Activated CD4-positive, CD25-positive, alpha-beta regulatory T cell (primary cell): ENCODE measurements around the gene ARMC9.
"Not testable (repeated sequence)": the region's sequence is repeated elsewhere in the genome, so short reads cannot be mapped to it uniquely, and the experiment has no call there.

ENCODE experiments used
- DNase-seq, 4 experiments: peaks; one replicate each; lab custom pipeline; 2025; lab: John Stamatoyannopoulos, UW

ARMC9 gene

GRCh38 chr2:231342061-231342711, 143.8 kb downstream of the ARMC9 start:
- no peak for DNase-seq

GRCh38 chr2:231343006-231343710, 144.7 kb downstream of the ARMC9 start:
- DNase-seq: no peak

- no peak for DNase-seq
Measured at GRCh38 chr2:231343988-231344387, 145.6 kb downstream of the ARMC9 start.

- no peak for DNase-seq
Measured at GRCh38 chr2:231344851-231345250, 146.4 kb downstream of the ARMC9 start.

- no peak for DNase-seq
Measured at GRCh38 chr2:231347081-231347480, 148.7 kb downstream of the ARMC9 start.

- DNase-seq: no peak
Measured at GRCh38 chr2:231347638-231348037, 149.2 kb downstream of the ARMC9 start.

GRCh38 chr2:231348173-231348572, 149.7 kb downstream of the ARMC9 start:
- no peak for DNase-seq

GRCh38 chr2:231348704-231349373, 150.4 kb downstream of the ARMC9 start:
- DNase-seq: no peak

GRCh38 chr2:231349374-231349735, 150.9 kb downstream of the ARMC9 start:
- DNase-seq: not testable (repeated sequence)

- no peak for DNase-seq
Measured at GRCh38 chr2:231351648-231352047, 153.2 kb downstream of the ARMC9 start.

- no peak for DNase-seq
Measured at GRCh38 chr2:231353469-231353868, 155.0 kb downstream of the ARMC9 start.

- DNase-seq: no peak
Measured at GRCh38 chr2:231355508-231356465, 157.4 kb downstream of the ARMC9 start.

- no peak for DNase-seq
Measured at GRCh38 chr2:231356466-231356844, 158.0 kb downstream of the ARMC9 start.

GRCh38 chr2:231357048-231357447, 158.6 kb downstream of the ARMC9 start:
- no peak for DNase-seq

GRCh38 chr2:231357931-231358330, 159.5 kb downstream of the ARMC9 start:
- no peak for DNase-seq

GRCh38 chr2:231359441-231359840, 161.0 kb downstream of the ARMC9 start:
- DNase-seq: no peak

GRCh38 chr2:231359948-231360347, 161.5 kb downstream of the ARMC9 start:
- DNase-seq: no peak

- DNase-seq: no peak
Measured at GRCh38 chr2:231360401-231360800, 162.0 kb downstream of the ARMC9 start.

GRCh38 chr2:231360881-231361371, 162.5 kb downstream of the ARMC9 start:
- no peak for DNase-seq

- no peak for DNase-seq
Measured at GRCh38 chr2:231361701-231362554, 163.5 kb downstream of the ARMC9 start.
